Measurements from ENCODE around the gene TMEM184A.

TMEM184A gene

DNA sequence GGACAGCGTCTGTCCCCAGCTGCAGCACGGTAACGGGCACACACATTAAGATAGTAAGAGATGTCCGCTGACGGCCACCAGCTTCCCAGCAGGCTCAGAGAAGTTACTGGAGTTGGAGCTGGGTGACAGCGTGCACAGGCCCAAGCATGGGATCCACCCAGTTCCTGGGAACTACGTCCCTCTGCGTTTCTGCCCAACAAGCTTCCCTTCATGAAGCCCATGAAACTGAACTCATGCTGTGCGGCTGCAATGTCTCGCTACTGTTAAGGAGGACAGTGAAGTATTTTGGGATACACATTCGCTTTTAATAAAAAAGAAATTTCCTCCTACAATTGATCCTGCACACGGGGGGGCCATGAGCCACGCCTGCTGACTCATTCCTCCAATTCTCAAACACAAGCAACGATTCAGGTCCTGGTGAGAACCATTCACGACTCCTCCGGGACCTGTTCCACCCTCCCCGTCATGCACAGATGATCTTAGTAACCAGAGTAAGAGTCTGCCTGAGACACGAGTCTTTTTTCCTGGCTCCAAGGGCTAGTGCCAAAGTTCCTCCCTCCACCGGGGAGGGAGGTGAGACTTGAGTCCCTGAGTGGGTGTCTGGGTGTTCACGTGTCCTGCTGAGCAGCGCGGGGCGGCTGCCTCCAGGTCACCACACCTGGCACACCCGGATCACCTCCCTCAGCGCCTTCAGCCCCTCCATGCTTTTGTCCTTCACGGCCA is 11.2 kb upstream of the TMEM184A start:
- DNase-seq: no peak

- DNase-seq: no peak
These were observed 10.7 kb upstream of the TMEM184A start for GRCh38 chr7:1566687-1567048.

- DNase-seq: no peak
These were observed 8.6 kb upstream of the TMEM184A start for GRCh38 chr7:1564603-1565022.

GRCh38 chr7:1563981-1564602 is 8.1 kb upstream of the TMEM184A start:
- no peak for DNase-seq

- no peak for DNase-seq
These were observed 6.6 kb upstream of the TMEM184A start for GRCh38 chr7:1562597-1563051.

DNA sequence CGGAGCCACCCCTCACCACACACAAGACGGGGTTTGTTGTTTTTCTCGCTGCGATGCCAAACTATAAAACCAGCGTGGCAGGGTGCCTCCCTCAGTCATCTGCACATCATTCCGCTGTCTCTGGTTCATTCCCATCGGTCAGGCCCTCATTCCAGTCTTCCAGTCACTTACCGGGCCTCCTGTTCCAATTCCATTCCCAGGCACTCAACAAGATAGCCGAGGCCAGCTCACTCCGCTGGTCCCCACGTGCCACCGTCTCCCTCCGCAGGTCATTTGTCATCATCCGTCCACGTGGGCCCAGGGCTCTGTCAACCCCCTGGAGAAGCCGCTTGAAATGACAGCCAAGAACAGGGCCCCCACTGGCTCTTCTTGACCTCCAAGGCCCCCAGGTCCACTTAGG is 6.1 kb upstream of the TMEM184A start:
- no peak for DNase-seq

- no peak for DNase-seq
These were observed 5.3 kb upstream of the TMEM184A start for GRCh38 chr7:1561036-1561940.

- DNase-seq: no peak
These were observed 4.6 kb upstream of the TMEM184A start for GRCh38 chr7:1560620-1561031.

GRCh38 chr7:1559626-1560590 is 3.9 kb upstream of the TMEM184A start:
- DNase-seq: no peak

- no peak for DNase-seq
These were observed 3.0 kb upstream of the TMEM184A start for GRCh38 chr7:1558841-1559625.

GRCh38 chr7:1558181-1558811 is 2.3 kb upstream of the TMEM184A start:
- DNase-seq: no peak

GRCh38 chr7:1557771-1558170 is 1.8 kb upstream of the TMEM184A start:
- DNase-seq: no peak

DNA sequence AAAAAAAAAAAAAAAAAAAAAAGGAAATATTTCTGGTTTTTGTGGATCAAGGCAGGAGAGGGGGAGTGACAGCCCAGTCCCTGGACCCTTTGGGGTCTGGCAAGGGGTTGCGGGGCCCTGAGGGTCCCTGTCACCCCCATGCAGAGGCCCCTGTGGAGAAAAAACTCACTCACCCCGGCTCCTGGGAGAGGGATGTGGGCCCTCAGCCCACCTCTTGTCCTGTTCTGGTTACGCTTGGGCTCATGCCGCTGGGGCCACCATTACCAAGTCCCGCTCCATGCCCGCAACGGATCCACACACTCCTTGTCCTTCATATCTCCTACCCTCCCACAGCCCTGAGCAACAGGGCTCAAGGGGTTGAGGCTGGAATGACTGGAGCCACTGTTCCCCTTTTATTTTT is 1.0 kb upstream of the TMEM184A start:
- no peak for DNase-seq

DNA sequence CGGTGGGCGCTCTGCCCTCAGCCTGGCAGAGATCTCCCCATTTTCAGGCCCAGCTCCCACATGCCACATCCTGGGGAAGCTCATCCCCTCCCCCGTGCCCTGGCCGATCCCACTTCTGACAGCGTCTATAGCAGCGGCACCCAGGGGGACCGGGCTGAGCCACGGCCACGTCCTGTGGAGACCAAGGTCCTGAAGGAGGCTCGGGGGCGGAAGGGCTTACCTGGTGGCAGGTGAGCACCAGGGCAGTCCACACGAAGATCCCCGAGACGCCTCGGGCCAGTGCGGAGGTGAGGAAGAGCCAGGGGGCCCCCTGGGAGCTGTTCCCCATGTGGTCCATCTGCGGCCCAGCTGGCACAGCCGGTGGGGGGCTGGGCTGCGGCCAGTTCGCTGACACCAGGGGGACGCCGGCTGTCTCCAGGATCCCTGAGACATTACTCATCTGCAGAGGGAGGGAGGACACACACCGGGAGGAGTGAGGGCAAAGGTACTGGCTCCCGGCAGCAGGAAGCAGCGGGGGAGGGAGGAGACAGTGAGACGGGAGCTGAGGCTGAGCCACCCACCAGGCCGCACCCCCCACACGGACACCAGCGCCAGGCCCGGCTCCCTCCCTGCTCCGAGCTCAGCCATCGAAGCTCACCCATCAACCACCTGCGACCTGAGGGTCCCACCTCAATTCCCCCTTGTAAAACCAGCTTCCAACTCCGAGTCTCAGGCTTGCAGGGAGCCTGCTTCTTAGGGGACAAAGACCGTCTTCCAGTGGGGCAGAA is 776 bp downstream of the TMEM184A start:
- no peak for DNase-seq

DNA sequence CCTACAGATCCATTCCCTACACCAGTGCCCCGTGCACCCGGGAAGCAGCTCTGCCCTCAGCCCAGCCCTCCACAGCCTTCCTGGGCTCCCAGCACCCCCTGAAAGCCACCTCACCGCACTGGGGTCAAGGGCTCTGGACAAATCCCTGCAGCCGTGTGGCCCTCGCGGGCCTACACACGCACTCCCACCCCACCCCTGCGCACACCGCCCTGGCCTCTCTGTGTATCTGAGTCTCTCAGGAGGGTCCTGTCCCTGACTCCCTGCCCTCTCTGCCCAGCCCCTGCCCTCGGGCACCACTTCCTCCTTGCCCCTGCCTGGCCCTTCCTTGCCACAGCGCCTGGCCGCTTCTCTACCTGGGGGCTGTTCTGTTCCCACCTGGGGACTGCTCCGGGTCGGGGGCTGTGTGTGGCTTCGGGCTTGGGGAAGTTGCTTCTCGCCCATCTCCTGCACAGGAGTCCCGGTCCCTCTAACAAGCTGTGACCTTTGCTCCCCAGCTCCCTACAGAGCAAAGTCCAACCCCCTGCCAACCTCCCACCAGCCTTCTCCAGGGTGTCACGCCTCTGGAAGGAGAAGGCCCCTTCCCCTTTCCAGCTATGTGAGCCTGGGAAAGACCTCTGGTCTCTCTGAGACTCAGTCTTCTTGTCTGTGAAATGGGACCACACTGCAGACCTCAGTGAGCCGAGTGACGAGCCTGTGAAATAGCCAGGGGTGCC is 1.5 kb downstream of the TMEM184A start:
- no peak for DNase-seq

GRCh38 chr7:1553512-1554210 is 2.3 kb downstream of the TMEM184A start:
- DNase-seq: no peak

GRCh38 chr7:1552200-1552599 is 3.8 kb downstream of the TMEM184A start:
- no peak for DNase-seq

DNA sequence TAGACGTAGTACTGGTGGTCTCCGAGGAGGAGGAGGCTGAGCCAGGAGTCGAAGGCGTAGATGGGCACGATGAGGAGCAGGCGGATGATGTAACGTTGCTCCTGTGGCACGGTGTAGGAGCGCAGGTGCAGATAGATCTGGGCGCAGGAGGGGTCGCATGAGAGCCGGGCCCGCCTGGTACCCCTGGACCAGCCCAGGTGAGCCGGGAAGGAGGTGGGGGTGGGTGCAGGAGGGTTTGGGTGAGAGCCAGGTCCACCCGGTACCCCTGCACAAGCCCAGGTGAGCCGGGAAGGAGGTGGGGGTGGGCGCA is 5.2 kb downstream of the TMEM184A start:
- DNase-seq: no peak
